Stimulated activated memory B cell treated with anti-CD40 and anti-IgM and Interleukin-4, amounts not matched to agents 10 μg/mL and 1 μg/mL and 100 μg/mL, for 72 hours (primary cell): ENCODE results near the gene EPB41.

Experiments
- ATAC-seq: fragments of 150-1000 bp; cut with Tn5 transposase; 2 replicates; pipeline ENCODE4 v1.10.0; 2021
- H3K27ac Mint-ChIP-seq: one replicate; pipeline ENCODE4 v1.8.0; 2022; ENCODE audit warnings: mild to moderate bottlenecking, mixed read lengths
- H3K27me3 Mint-ChIP-seq: one replicate; pipeline ENCODE4 v1.8.0; 2022; ENCODE audit warnings: mixed read lengths
- H3K36me3 Mint-ChIP-seq: one replicate; pipeline ENCODE4 v1.8.0; 2022; ENCODE audit warnings: mixed read lengths
- H3K4me1 Mint-ChIP-seq: one replicate; pipeline ENCODE4 v1.8.0; 2022; ENCODE audit warnings: mixed read lengths
- H3K4me3 Mint-ChIP-seq: one replicate; pipeline ENCODE4 v1.8.0; 2022; ENCODE audit warnings: mild to moderate bottlenecking, moderate library complexity, mixed read lengths
- H3K9me3 Mint-ChIP-seq: one replicate; pipeline ENCODE4 v1.8.0; 2022; ENCODE audit warnings: mixed read lengths

The EPB41 gene

GRCh38 chr1:28902738-28903137 lies 11.6 kb upstream of the EPB41 start:
- H3K9me3 Mint-ChIP-seq, result no peaks in the 10 kb centered on the region
- H3K4me1 Mint-ChIP-seq, result peaks cover 37% of the 10 kb centered on the region
- no peak overlapping the region for H3K27ac Mint-ChIP-seq
- H3K27me3 Mint-ChIP-seq, result no peaks in the 10 kb centered on the region
- ATAC-seq, result no peak
- H3K4me3 Mint-ChIP-seq, result no peak overlapping the region
- H3K36me3 Mint-ChIP-seq, result peaks cover 29% of the 10 kb centered on the region

- Mint-ChIP-seq H3K27ac (no peak overlapping the region), H3K4me1 (peaks cover 14% of the 10 kb centered on the region), H3K36me3 (peaks cover 17% of the 10 kb centered on the region), H3K4me3 (no peak overlapping the region), H3K27me3 (no peaks in the 10 kb centered on the region), H3K9me3 (no peaks in the 10 kb centered on the region)
- no peak for ATAC-seq
These were observed 8.3 kb upstream of the EPB41 start for GRCh38 chr1:28905921-28906666.

- Mint-ChIP-seq H3K36me3 (peaks cover 4% of the 10 kb centered on the region), H3K4me3 (no peak overlapping the region), H3K27ac (no peak overlapping the region), H3K9me3 (no peaks in the 10 kb centered on the region), H3K27me3 (no peaks in the 10 kb centered on the region), H3K4me1 (peaks cover 14% of the 10 kb centered on the region)
- no peak for ATAC-seq
These were observed 5.2 kb upstream of the EPB41 start for GRCh38 chr1:28909198-28909597.

- Mint-ChIP-seq H3K36me3 (no peaks in the 10 kb centered on the region), H3K4me1 (peaks cover 20% of the 10 kb centered on the region), H3K27me3 (no peaks in the 10 kb centered on the region), H3K27ac (peak overlapping the region; percentile 12), H3K9me3 (no peaks in the 10 kb centered on the region), H3K4me3 (no peak overlapping the region)
- no peak for ATAC-seq
These were observed 3.8 kb upstream of the EPB41 start for GRCh38 chr1:28910379-28911115.

GRCh38 chr1:28913786-28914227 lies 562 bp upstream of the EPB41 start:
- H3K4me1 Mint-ChIP-seq, result peaks cover 50% of the 10 kb centered on the region

GRCh38 chr1:28915031-28915895 lies 894 bp downstream of the EPB41 start:
- peak; percentile 37 for ATAC-seq
- H3K4me3 Mint-ChIP-seq, result peak overlapping the region; percentile 90
- no peaks in the 10 kb centered on the region for H3K27me3 Mint-ChIP-seq
- H3K27ac Mint-ChIP-seq, result peak overlapping the region; percentile 86
- H3K4me1 Mint-ChIP-seq, result peaks cover 62% of the 10 kb centered on the region
- no peaks in the 10 kb centered on the region for H3K9me3 Mint-ChIP-seq
- H3K36me3 Mint-ChIP-seq, result peaks cover 6% of the 10 kb centered on the region

More at GRCh38 chr1:28913786-28914227, 562 bp upstream of the EPB41 start:
- peak overlapping the region; percentile 90 for H3K4me3 Mint-ChIP-seq
- H3K36me3 Mint-ChIP-seq, result peaks cover 6% of the 10 kb centered on the region
- no peaks in the 10 kb centered on the region for H3K9me3 Mint-ChIP-seq
- no peaks in the 10 kb centered on the region for H3K27me3 Mint-ChIP-seq
- H3K27ac Mint-ChIP-seq, result peak overlapping the region; percentile 86
- no peak for ATAC-seq

GRCh38 chr1:28917757-28918118 lies 3.4 kb downstream of the EPB41 start:
- peaks cover 6% of the 10 kb centered on the region for H3K36me3 Mint-ChIP-seq
- H3K4me3 Mint-ChIP-seq, result no peak overlapping the region
- no peaks in the 10 kb centered on the region for H3K27me3 Mint-ChIP-seq
- H3K27ac Mint-ChIP-seq, result no peak overlapping the region
- peaks cover 60% of the 10 kb centered on the region for H3K4me1 Mint-ChIP-seq
- ATAC-seq, result no peak
- no peaks in the 10 kb centered on the region for H3K9me3 Mint-ChIP-seq

GRCh38 chr1:28921286-28921869 lies 7.0 kb downstream of the EPB41 start:
- peaks cover 44% of the 10 kb centered on the region for H3K4me1 Mint-ChIP-seq
- no peak overlapping the region for H3K4me3 Mint-ChIP-seq

GRCh38 chr1:28925350-28925891 lies 11.1 kb downstream of the EPB41 start:
- Mint-ChIP-seq H3K27ac (peak overlapping the region; percentile 70), H3K4me3 (no peak overlapping the region), H3K27me3 (no peaks in the 10 kb centered on the region), H3K9me3 (no peaks in the 10 kb centered on the region), H3K4me1 (peaks cover 37% of the 10 kb centered on the region), H3K36me3 (no peaks in the 10 kb centered on the region)
- ATAC-seq, result no peak

More at GRCh38 chr1:28921286-28921869, 7.0 kb downstream of the EPB41 start:
- H3K36me3 Mint-ChIP-seq, result peaks cover 6% of the 10 kb centered on the region
- H3K27ac Mint-ChIP-seq, result no peak overlapping the region
- no peaks in the 10 kb centered on the region for H3K27me3 Mint-ChIP-seq
- no peaks in the 10 kb centered on the region for H3K9me3 Mint-ChIP-seq
- ATAC-seq, result no peak

GRCh38 chr1:28926629-28927265 lies 12.4 kb downstream of the EPB41 start:
- Mint-ChIP-seq H3K4me1 (peaks cover 37% of the 10 kb centered on the region), H3K9me3 (no peaks in the 10 kb centered on the region), H3K36me3 (no peaks in the 10 kb centered on the region), H3K27ac (peak overlapping the region; percentile 70), H3K27me3 (no peaks in the 10 kb centered on the region), H3K4me3 (peak overlapping the region; percentile 78)
- ATAC-seq, result peak; percentile 93

- Mint-ChIP-seq H3K27me3 (no peaks in the 10 kb centered on the region), H3K27ac (peak overlapping the region; percentile 70), H3K4me3 (peak overlapping the region; percentile 78), H3K4me1 (peaks cover 38% of the 10 kb centered on the region), H3K36me3 (no peaks in the 10 kb centered on the region), H3K9me3 (no peaks in the 10 kb centered on the region)
- peak; percentile 45 for ATAC-seq
These were observed 12.9 kb downstream of the EPB41 start for GRCh38 chr1:28927266-28927647.

GRCh38 chr1:28927648-28928313 lies 13.4 kb downstream of the EPB41 start:
- no peaks in the 10 kb centered on the region for H3K27me3 Mint-ChIP-seq
- H3K27ac Mint-ChIP-seq, result peak overlapping the region; percentile 70
- H3K4me1 Mint-ChIP-seq, result peaks cover 44% of the 10 kb centered on the region
- no peaks in the 10 kb centered on the region for H3K36me3 Mint-ChIP-seq
- ATAC-seq, result peak; percentile 81
- H3K4me3 Mint-ChIP-seq, result peak overlapping the region; percentile 78
- H3K9me3 Mint-ChIP-seq, result no peaks in the 10 kb centered on the region

- peak; percentile 49 for ATAC-seq
- H3K4me1 Mint-ChIP-seq, result peaks cover 47% of the 10 kb centered on the region
- H3K27ac Mint-ChIP-seq, result peak overlapping the region; percentile 70
- H3K27me3 Mint-ChIP-seq, result no peaks in the 10 kb centered on the region
- peak overlapping the region; percentile 78 for H3K4me3 Mint-ChIP-seq
- no peaks in the 10 kb centered on the region for H3K9me3 Mint-ChIP-seq
- no peaks in the 10 kb centered on the region for H3K36me3 Mint-ChIP-seq
These were observed 14.1 kb downstream of the EPB41 start for GRCh38 chr1:28928314-28928941.
